Stimulated activated CD4-positive, alpha-beta T cell treated with anti-CD3 and anti-CD28 coated beads, Interleukin-4, amount 100 ng/mL, for 48 hours (primary cell): ENCODE measurements around the gene PLCD3.
A peak's percentile ranks its signal among the peaks of the same experiment; 100 is the strongest.

Experiments
- DNase-seq, 2 donors: peaks; one replicate each; pipeline ENCODE4 v3.0.0-alpha.2; 2020; ENCODE audit warnings: low read depth in 2 of 2

Gene PLCD3, protein sequence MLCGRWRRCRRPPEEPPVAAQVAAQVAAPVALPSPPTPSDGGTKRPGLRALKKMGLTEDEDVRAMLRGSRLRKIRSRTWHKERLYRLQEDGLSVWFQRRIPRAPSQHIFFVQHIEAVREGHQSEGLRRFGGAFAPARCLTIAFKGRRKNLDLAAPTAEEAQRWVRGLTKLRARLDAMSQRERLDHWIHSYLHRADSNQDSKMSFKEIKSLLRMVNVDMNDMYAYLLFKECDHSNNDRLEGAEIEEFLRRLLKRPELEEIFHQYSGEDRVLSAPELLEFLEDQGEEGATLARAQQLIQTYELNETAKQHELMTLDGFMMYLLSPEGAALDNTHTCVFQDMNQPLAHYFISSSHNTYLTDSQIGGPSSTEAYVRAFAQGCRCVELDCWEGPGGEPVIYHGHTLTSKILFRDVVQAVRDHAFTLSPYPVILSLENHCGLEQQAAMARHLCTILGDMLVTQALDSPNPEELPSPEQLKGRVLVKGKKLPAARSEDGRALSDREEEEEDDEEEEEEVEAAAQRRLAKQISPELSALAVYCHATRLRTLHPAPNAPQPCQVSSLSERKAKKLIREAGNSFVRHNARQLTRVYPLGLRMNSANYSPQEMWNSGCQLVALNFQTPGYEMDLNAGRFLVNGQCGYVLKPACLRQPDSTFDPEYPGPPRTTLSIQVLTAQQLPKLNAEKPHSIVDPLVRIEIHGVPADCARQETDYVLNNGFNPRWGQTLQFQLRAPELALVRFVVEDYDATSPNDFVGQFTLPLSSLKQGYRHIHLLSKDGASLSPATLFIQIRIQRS

DNA sequence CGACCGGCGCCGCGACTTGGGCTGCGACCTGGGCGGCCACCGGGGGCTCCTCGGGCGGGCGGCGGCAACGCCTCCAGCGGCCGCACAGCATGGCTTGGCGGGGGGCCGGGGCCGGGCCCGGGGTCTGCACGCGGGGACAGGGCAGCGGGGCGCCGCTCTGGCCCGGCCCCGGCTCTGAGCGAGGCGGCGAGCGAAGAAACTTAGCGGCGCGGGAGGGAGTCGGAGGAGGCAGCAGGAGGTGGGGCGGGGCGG lies at the start of gene PLCD3:
PLCD3 (minus strand) TSS at position 196 of the 252 bp plus-strand sequence; CDS start at position 91, 105 bp downstream.
- DNase-seq = no peak

- DNase-seq = no peak
Measured at GRCh38 chr17:45177563-45177962, 45.2 kb upstream of the PLCD3 start.

- DNase-seq = no peak
Measured at GRCh38 chr17:45175759-45176115, 43.4 kb upstream of the PLCD3 start.

DNA sequence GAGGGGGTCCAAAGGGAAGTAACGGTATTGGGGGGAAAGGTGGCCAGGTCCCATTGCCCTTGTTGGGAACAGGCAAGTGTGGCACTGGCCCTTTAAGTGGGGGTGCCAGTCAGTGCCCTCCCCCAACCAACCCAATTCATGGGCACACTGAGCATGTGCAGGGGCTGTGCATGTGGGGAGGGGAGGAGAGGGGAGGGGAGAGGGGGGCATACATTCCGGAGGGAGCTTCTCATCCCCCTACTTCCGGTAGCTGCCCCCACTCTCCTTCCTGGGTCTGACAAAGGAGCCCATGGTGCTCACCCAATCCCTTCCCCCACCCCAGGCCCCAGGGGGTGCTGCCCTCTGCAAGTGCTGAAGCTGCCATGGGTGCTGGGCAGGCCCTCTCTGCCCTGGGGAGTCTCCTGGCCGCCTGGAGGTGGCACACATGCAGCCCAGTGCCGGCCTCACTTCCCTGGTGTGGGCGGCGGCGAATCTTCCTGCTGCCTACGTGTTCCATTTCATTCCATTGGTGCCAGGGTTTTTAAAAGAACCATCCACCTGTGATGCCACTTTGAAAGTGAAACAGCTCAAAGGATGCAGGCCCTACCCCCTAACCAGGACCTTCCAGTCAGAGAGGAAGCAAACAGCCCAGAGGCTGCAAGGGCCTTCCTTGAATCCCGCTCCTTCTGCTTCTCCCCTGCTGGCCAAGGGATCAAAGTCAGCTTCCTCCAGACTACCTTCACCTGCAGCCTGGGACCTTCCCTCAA lies 40.4 kb upstream of the PLCD3 start:
- DNase-seq = peak; percentile 31 to 39

DNA sequence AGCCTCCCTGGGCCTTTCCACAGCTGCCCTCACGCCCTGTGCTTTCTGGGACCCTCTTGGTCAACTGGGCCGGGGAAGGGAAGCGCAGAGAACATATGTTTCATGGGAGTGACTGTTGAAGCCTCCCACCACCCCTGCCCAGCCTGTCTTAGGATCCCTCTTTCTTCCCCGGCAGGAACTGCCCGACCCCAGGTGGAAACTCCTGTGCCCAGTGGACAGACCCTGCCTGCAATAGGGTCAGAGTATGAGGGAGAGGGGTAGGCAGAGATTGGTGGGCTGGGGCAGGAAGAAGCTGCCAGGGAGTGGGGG lies 39.9 kb upstream of the PLCD3 start:
- no peak for DNase-seq

DNA sequence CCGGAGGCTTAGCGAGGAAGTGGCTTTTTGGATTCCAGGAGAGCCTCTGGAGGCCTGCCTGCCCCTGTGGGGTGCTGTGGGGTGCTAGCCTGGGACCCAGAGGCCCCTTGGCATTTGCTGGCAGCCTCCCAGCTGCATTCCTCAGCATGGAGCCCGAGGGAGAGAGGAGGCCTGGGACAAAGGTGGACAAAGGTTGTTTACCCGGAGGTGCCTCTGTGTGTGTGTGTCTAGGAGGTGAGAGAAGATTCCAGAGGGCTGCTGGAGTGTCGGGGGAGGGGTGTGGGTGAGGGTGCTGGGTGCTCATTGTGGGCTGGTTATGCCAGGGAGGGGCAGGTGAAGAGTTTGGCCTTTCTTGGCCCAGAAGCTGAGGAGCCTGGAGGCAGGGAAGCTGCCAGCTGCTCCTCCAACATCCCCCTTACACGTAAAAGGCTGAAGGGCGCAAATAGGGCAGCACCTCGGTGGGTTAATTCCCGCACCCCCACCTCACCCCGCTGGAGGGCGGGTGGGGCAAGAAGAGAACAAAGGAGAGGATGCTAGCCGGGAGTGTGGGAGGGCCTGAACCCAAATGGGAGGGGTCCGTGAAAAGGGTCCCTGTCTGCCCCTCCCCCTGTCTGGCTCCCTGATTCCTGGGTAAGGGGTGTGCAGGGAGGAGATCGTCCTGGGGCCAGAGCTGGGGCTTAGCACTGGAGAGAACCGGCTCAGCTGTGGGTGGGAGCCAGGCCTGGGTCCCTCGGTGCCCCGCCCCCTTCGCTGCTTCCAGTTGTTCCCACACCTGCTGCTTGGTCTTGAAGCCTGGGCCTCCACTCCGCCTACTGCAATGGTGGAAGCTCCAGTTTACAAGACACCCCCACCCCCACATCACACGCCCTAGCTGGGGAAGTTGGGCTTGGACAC lies 39.3 kb upstream of the PLCD3 start:
- DNase-seq = no peak

GRCh38 chr17:45170931-45171337 lies 38.6 kb upstream of the PLCD3 start:
- no peak for DNase-seq

DNA sequence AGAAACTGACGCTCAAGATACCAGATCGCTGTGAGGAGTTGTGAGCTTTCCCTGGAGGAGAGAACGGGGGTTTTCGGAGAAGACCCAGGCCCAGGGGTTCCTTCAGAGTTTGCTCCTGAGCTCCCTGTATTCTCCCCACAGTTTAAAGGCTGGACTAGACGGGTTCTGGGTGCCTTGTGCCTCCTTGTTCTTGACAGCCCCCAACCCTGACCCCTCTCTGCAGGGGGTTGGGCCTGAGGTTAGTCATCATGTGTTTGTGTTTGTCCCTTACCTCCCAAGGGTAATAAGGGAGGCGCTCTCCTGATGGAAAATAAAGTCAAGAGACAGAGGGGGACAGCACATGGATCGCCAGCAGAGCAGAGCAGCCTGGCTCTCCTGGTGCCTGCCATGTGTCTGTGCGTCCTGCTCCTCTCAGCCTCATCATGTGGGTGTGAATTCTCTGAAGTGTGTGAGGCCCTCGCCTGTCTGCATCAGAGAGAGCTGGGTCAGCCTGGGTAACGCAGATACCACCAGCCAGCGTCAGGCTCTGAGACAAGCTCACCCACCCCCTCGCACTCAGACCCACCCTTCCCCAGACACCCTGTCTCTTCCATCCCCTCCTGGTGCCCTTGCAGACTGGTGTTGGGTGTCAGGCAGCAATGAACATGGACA lies 38.1 kb upstream of the PLCD3 start:
- no peak for DNase-seq

GRCh38 chr17:45168991-45169752 lies 36.9 kb upstream of the PLCD3 start:
- no peak for DNase-seq

- DNase-seq = no peak
Measured at GRCh38 chr17:45164734-45165269, 32.5 kb upstream of the PLCD3 start.

DNA sequence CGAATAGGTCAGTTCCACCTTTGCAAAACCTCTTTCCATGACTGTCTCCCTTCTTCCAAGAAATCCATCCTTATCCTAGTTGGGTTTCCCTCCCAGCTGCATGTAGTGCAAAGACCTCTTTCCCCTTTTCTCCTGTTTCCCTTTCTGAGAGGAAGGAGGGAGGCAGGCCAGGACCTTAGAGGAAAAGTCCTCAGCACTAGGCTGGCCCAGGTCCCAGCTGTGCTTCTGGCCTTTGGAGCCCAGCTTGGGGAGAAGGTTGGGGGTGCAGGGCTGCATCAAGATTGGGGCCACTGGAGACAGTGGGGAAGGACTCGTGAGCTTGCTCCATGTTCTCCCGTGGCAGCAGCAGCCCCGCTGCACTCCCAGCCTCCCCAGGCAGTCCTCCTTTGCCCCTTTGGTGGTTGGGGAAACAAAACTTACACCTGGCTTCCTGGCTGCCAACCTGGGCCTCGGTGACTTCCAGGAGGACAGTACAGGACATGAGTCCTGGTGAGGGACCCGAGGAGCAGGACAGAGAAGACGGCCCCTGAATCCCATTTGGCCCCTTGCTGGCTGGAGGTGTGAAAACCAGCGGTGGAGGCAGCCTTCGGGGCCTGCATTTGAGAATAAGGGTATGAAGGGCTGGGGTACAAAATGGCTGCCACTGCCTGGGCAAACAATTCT lies 29.8 kb upstream of the PLCD3 start:
- no peak for DNase-seq

DNA sequence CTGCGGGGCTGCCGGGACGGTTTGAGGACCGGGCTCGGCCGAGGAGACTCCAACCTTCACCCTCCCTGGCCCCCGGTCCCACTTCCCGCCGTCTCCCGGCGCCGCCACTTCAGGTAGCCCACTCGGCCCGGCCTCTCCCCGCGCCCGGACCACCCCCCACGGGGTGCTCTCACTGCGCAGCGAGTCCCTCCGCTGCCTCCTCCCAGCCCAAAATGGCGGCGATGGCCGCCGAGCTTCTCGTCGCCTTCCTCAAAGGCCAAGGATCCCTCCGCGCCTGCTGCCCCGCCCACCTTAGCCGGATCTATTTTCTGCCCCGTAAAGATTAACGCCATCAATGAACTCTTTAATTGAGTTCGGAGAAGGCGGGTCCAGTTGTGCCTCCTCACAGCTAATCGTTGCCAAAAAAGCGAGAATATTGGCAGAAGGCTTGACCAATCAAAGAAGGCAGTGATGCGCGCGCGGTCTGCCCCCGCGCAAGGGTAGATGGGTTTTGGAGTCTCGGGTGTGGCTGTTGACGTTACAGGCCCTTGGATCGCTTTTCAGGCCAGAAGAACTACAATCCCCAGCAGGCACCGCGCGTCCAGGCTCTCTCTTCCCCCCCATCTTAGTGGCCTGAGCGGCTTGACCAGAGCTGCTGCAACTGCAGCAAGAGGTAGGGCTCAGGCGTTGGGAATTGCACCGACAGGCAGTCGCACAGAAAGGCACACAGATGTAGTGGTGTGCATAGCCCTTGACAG lies 29.1 kb upstream of the PLCD3 start, which contains the start of gene HEXIM2:
HEXIM2 (plus strand) TSS at position 588 of the 737 bp plus-strand sequence. CDS start 919 bp downstream, outside the sequence.
- DNase-seq = peak; percentile 94 to 97

GRCh38 chr17:45160447-45161287 lies 28.4 kb upstream of the PLCD3 start:
- peak; percentile 29 to 37 for DNase-seq

DNA sequence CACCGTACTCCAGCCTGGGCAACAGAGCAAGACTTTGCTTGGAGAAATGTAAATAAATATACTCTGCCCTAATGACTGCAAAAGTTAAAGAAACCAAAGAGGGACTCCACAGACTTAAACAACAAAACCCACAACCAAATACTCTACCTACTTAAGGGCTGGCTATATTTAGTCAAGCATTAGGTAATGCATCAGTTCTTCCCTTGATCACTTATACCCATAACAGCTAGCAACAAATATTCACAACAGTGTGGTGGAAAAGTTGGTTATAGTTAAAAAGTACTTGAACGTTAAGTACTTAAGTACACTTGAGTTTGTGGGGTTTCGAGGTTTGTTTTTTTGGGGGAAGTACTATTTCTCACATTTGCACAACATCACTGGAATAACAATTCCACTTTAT lies 23.9 kb upstream of the PLCD3 start:
- no peak for DNase-seq

GRCh38 chr17:45155483-45155882 lies 23.2 kb upstream of the PLCD3 start:
- DNase-seq = no peak

GRCh38 chr17:45155029-45155428 lies 22.7 kb upstream of the PLCD3 start:
- DNase-seq = no peak

- no peak for DNase-seq
Measured at GRCh38 chr17:45150911-45151809, 18.8 kb upstream of the PLCD3 start.
